ENCODE results near the gene C1orf21.

C1orf21 gene

DNA sequence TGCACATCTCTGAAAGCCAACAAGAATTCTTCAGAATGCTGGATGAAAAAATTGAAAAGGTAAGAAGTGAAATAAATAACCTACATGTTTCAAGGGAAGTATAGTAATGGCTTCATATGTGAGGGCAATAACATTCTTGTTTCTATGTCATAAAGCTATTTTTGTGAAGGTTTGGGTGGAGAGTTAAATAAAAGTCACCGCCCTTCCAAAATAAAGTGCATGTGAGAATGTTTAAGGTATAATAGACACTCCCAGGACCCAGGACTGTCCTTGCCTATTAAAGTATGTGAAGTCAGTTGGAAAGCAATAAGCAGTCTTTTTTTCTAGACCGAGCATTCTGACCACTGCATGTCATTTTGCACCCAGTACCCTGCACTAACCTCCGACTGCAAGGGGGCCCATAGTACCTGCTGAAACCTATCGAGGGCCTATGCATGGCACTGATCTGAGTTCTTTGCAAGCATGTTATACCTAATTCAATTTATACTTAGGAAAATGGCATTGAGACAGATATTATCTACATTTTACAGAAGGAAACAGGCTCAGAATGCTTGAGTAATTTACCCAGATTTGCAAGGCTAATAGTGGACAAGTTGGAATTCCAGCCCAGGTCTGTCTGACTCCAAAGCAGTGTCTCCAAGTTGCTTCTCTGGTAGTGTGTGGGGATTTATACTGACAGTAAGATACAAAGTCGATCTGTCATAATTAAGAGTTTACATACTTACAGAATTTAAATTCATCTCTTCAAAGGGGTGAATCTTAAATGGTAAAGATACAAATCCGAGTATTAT lies 211.8 kb downstream of the C1orf21 start:
- no peak overlapping the region for H2BK5ac ChIP-seq (ENCODE audit: low read depth, low read length, poor library complexity)
- no peaks in the 10 kb centered on the region for H3K9me3 ChIP-seq (ENCODE audit: insufficient read depth, low read depth, low read length)
- H3K27me3 ChIP-seq (ENCODE audit: insufficient read depth, low read length): no peaks in the 10 kb centered on the region
- no peak overlapping the region for H3K4me2 ChIP-seq (ENCODE audit: low read length)
- no peak overlapping the region for H3K4ac ChIP-seq (ENCODE audit: low read depth, low read length)
- H4K12ac ChIP-seq (ENCODE audit: low read depth, low read length): no peak overlapping the region
- H3K4me1 ChIP-seq (ENCODE audit: control insufficient read depth in 1 of 2, insufficient read depth in 2 of 2, low read length in 2 of 2): peaks cover 22 to 23% of the 10 kb centered on the region in 2 experiments
- no CpG with 5 or more reads among the region's 6 CpGs for WGBS (ENCODE audit: extremely low coverage, insufficient coverage, insufficient read length)
- H2AFZ ChIP-seq (ENCODE audit: insufficient read depth, low read length, poor library complexity): no peak overlapping the region
- no peak for DNase-seq
- no peak overlapping the region for H4K91ac ChIP-seq (ENCODE audit: low read depth, low read length)
- no peak overlapping the region for H3K14ac ChIP-seq (ENCODE audit: low read length)
- H3K27ac ChIP-seq (ENCODE audit: low read depth, low read length): no peak overlapping the region
- no peak overlapping the region for H2BK12ac ChIP-seq (ENCODE audit: low read length)
- H2AK5ac ChIP-seq (ENCODE audit: low read length): no peak overlapping the region
- no peak overlapping the region for H4K8ac ChIP-seq (ENCODE audit: low read depth, low read length)
- no peak overlapping the region for H3K18ac ChIP-seq (ENCODE audit: low read length)
- no peak overlapping the region for H3K4me3 ChIP-seq (ENCODE audit: low read depth, low read length)
- H3K23ac ChIP-seq (ENCODE audit: low read length): no peak overlapping the region
- H3K79me2 ChIP-seq (ENCODE audit: control insufficient read depth, insufficient read depth, low read length, poor library complexity): peaks cover 2% of the 10 kb centered on the region
- H3K9ac ChIP-seq (ENCODE audit: low read length): no peak overlapping the region
- no peak overlapping the region for H2BK120ac ChIP-seq (ENCODE audit: insufficient read depth, low read length, poor library complexity)
- H3K36me3 ChIP-seq (ENCODE audit: control insufficient read depth in 1 of 2, insufficient read depth in 2 of 2, low read length in 2 of 2): peaks cover 0 to 3% of the 10 kb centered on the region in 2 experiments
- peaks cover 10% of the 10 kb centered on the region for H3K79me1 ChIP-seq (ENCODE audit: low read length)

DNA sequence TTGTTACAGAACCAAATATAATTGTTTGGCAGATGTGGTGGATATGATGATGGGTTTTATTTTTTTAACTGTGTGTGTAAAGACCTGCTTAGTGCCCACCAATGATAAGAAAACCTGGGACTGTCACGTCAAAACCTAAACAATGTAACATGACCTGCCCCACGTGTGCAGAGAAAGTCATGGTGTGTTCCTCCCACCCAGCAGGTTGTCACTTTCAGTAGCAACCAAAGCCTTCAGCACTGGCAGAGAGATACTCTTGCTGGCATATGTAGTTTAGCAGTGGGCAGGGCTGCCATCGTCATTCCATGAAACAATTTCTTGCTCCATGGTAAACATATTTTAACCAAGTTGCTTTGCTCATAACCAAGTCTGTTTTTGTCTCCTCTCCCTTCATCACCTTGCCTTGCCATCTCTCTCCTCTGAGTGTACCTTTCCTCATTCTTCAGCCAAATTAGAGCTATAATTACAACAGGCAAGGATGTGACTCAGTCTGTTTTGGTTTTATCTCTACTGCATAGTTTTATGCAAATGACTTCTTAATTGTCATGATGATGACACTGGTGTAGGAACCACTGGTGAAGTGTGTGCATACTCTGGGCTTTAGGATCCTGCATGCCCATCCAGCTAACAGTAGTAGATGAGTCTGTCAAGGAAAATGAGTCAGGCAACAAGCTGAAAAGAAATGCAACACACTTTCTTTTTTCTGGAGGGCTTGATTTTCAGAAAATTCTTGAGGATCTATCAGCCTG lies 217.5 kb downstream of the C1orf21 start:
- Histone ChIP-seq H3K4me3 (ENCODE audit: low read depth, low read length) (no peak overlapping the region), H3K4me1 (ENCODE audit: control insufficient read depth in 1 of 2, insufficient read depth in 2 of 2, low read length in 2 of 2) (peaks cover 0 to 3% of the 10 kb centered on the region in 2 experiments), H4K8ac (ENCODE audit: low read depth, low read length) (no peak overlapping the region), H2AFZ (ENCODE audit: insufficient read depth, low read length, poor library complexity) (no peak overlapping the region), H4K12ac (ENCODE audit: low read depth, low read length) (no peak overlapping the region), H3K4me2 (ENCODE audit: low read length) (no peak overlapping the region), H2BK12ac (ENCODE audit: low read length) (no peak overlapping the region), H3K9ac (ENCODE audit: low read length) (no peak overlapping the region), H3K27ac (ENCODE audit: low read depth, low read length) (no peak overlapping the region), H3K27me3 (ENCODE audit: insufficient read depth, low read length) (no peaks in the 10 kb centered on the region), H3K9me3 (ENCODE audit: insufficient read depth, low read depth, low read length) (no peaks in the 10 kb centered on the region), H3K23ac (ENCODE audit: low read length) (no peak overlapping the region), H3K18ac (ENCODE audit: low read length) (no peak overlapping the region), H3K79me1 (ENCODE audit: low read length) (no peaks in the 10 kb centered on the region), H2BK5ac (ENCODE audit: low read depth, low read length, poor library complexity) (no peak overlapping the region), H3K14ac (ENCODE audit: low read length) (no peak overlapping the region), H3K4ac (ENCODE audit: low read depth, low read length) (no peak overlapping the region), H3K36me3 (ENCODE audit: control insufficient read depth in 1 of 2, insufficient read depth in 2 of 2, low read length in 2 of 2) (peaks cover 0 to 1% of the 10 kb centered on the region in 2 experiments), H2AK5ac (ENCODE audit: low read length) (no peak overlapping the region), H2BK120ac (ENCODE audit: insufficient read depth, low read length, poor library complexity) (no peak overlapping the region), H4K91ac (ENCODE audit: low read depth, low read length) (no peak overlapping the region), H3K79me2 (ENCODE audit: control insufficient read depth, insufficient read depth, low read length, poor library complexity) (no peaks in the 10 kb centered on the region)
- no peak for DNase-seq
- no CpG with 5 or more reads among the region's 3 CpGs for WGBS (ENCODE audit: extremely low coverage, insufficient coverage, insufficient read length)

DNA sequence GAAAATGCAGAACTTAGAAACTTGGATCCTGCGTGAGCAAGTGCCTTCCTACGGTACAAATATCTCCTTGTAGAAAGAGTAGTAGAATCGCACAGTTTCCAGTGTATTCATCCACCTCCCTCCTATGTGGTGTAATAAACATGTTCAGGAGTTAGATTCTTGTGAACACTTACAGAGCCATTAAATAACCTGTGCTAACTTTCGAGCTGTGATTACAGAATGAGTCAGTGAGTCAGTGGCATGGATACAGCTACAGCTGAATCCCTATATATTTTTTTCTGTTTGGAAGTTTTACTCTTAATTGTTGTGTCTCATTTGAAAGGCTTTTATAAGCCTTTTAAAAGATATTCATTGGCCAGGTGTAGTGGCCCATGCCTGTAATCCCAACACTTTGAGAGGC lies 219.1 kb downstream of the C1orf21 start:
- Histone ChIP-seq H2AK5ac (ENCODE audit: low read length) (no peak overlapping the region), H3K4me1 (ENCODE audit: control insufficient read depth in 1 of 2, insufficient read depth in 2 of 2, low read length in 2 of 2) (peaks cover 0 to 3% of the 10 kb centered on the region in 2 experiments), H3K4me3 (ENCODE audit: low read depth, low read length) (no peak overlapping the region), H2BK5ac (ENCODE audit: low read depth, low read length, poor library complexity) (no peak overlapping the region), H3K14ac (ENCODE audit: low read length) (no peak overlapping the region), H2BK12ac (ENCODE audit: low read length) (no peak overlapping the region), H4K91ac (ENCODE audit: low read depth, low read length) (no peak overlapping the region), H3K4me2 (ENCODE audit: low read length) (no peak overlapping the region), H3K79me1 (ENCODE audit: low read length) (no peaks in the 10 kb centered on the region), H2BK120ac (ENCODE audit: insufficient read depth, low read length, poor library complexity) (no peak overlapping the region), H4K12ac (ENCODE audit: low read depth, low read length) (no peak overlapping the region), H3K79me2 (ENCODE audit: control insufficient read depth, insufficient read depth, low read length, poor library complexity) (no peaks in the 10 kb centered on the region), H3K9ac (ENCODE audit: low read length) (no peak overlapping the region), H3K27me3 (ENCODE audit: insufficient read depth, low read length) (no peaks in the 10 kb centered on the region), H4K8ac (ENCODE audit: low read depth, low read length) (no peak overlapping the region), H3K23ac (ENCODE audit: low read length) (no peak overlapping the region), H2AFZ (ENCODE audit: insufficient read depth, low read length, poor library complexity) (no peak overlapping the region), H3K9me3 (ENCODE audit: insufficient read depth, low read depth, low read length) (no peaks in the 10 kb centered on the region), H3K4ac (ENCODE audit: low read depth, low read length) (no peak overlapping the region), H3K27ac (ENCODE audit: low read depth, low read length) (no peak overlapping the region), H3K36me3 (ENCODE audit: control insufficient read depth in 1 of 2, insufficient read depth in 2 of 2, low read length in 2 of 2) (peaks cover 0 to 1% of the 10 kb centered on the region in 2 experiments), H3K18ac (ENCODE audit: low read length) (no peak overlapping the region)
- DNase-seq: no peak
- WGBS (ENCODE audit: extremely low coverage, insufficient coverage, insufficient read length): no CpG with 5 or more reads among the region's 4 CpGs

DNA sequence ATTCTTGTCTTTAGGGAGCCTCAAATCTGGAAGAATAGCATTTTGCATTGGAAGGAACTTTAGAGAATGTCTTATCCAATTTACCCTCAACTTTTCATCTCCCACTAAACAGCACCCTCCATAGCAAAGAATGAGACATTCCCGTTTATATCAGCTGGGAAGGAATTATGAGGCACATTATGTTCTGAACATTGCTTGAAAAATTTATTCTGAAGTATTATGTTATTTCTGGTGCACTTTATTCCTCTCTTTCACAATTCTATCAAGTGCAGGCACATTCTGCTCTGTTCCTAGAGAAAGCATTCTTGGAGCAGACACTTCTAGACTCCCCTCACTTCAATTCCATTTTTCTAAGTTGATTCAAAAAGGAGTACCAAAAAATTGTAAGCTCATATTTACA lies 220.0 kb downstream of the C1orf21 start:
- no peak overlapping the region for H3K4ac ChIP-seq (ENCODE audit: low read depth, low read length)
- H2AFZ ChIP-seq (ENCODE audit: insufficient read depth, low read length, poor library complexity): no peak overlapping the region
- no peak overlapping the region for H2AK5ac ChIP-seq (ENCODE audit: low read length)
- H3K27ac ChIP-seq (ENCODE audit: low read depth, low read length): no peak overlapping the region
- H4K12ac ChIP-seq (ENCODE audit: low read depth, low read length): no peak overlapping the region
- H3K23ac ChIP-seq (ENCODE audit: low read length): no peak overlapping the region
- DNase-seq: no peak
- H3K79me2 ChIP-seq (ENCODE audit: control insufficient read depth, insufficient read depth, low read length, poor library complexity): no peaks in the 10 kb centered on the region
- no peak overlapping the region for H2BK12ac ChIP-seq (ENCODE audit: low read length)
- WGBS (ENCODE audit: extremely low coverage, insufficient coverage, insufficient read length): no CpG with 5 or more reads among the region's 1 CpG
- H3K4me1 ChIP-seq (ENCODE audit: control insufficient read depth in 1 of 2, insufficient read depth in 2 of 2, low read length in 2 of 2): peaks cover 0 to 3% of the 10 kb centered on the region in 2 experiments
- no peak overlapping the region for H2BK5ac ChIP-seq (ENCODE audit: low read depth, low read length, poor library complexity)
- no peak overlapping the region for H4K8ac ChIP-seq (ENCODE audit: low read depth, low read length)
- H3K36me3 ChIP-seq (ENCODE audit: control insufficient read depth in 1 of 2, insufficient read depth in 2 of 2, low read length in 2 of 2): peaks cover 0 to 1% of the 10 kb centered on the region in 2 experiments
- no peak overlapping the region for H3K9ac ChIP-seq (ENCODE audit: low read length)
- H3K79me1 ChIP-seq (ENCODE audit: low read length): no peaks in the 10 kb centered on the region
- H3K18ac ChIP-seq (ENCODE audit: low read length): no peak overlapping the region
- no peak overlapping the region for H3K14ac ChIP-seq (ENCODE audit: low read length)
- H3K27me3 ChIP-seq (ENCODE audit: insufficient read depth, low read length): no peaks in the 10 kb centered on the region
- H3K4me3 ChIP-seq (ENCODE audit: low read depth, low read length): no peak overlapping the region
- no peak overlapping the region for H3K4me2 ChIP-seq (ENCODE audit: low read length)
- no peaks in the 10 kb centered on the region for H3K9me3 ChIP-seq (ENCODE audit: insufficient read depth, low read depth, low read length)
- no peak overlapping the region for H2BK120ac ChIP-seq (ENCODE audit: insufficient read depth, low read length, poor library complexity)
- no peak overlapping the region for H4K91ac ChIP-seq (ENCODE audit: low read depth, low read length)

Data from trophoblast cell (in vitro differentiated cells and primary cell).